GM18873 (cell line): ENCODE results near the gene DOCK2.
A peak's percentile ranks its signal among the peaks of the same experiment; 100 is the strongest.

Experiments
- ATAC-seq: cut with Tn5 transposase; IDR thresholded peaks from one replicate; pipeline ENCODE4 v1.9.1; 2021; ENCODE audit warnings: mild to moderate bottlenecking, moderate library complexity, moderate number of reproducible peaks; ENCODE audit not compliant: unreplicated experiment, low FRiP score

DOCK2 gene

DNA sequence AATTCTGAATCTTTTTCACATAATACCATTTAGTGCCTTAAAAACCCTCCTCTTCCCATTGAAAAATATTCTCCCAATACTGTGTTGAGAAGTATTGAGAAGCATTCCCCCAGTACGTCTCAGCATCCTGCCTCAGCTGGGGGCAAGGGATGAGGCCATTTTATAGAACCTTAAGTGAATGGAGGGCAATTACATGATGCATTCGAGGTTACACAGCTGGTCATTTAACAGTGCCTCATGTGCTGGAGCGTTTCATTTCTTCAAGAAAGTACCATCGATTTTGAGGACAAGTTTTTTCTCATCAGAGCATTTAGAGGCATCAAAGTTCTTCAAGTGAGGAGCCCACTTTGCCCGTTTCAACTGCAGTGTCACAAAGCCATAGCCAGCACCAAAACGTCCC is 135.6 kb downstream of the DOCK2 start:
- ATAC-seq = no peak

DNA sequence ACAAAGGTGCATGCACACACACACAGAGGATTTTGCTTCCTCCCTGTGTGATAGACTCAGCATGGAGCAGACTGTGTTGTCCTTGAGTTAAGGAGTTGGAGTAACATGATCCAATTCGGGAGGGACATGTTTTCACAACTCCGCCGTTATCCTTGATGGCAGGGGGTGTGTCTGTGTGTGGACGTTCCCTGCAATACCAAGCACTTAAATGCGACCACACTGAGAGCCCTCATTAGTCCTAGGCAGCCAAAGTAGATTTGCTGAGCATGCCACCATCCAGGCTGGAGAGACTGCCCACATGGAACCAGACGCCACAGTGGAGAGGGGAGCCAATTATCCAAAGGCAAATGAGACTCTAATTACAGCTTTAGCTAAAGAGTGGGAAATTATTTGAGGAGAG is 140.1 kb downstream of the DOCK2 start:
- ATAC-seq = no peak

DNA sequence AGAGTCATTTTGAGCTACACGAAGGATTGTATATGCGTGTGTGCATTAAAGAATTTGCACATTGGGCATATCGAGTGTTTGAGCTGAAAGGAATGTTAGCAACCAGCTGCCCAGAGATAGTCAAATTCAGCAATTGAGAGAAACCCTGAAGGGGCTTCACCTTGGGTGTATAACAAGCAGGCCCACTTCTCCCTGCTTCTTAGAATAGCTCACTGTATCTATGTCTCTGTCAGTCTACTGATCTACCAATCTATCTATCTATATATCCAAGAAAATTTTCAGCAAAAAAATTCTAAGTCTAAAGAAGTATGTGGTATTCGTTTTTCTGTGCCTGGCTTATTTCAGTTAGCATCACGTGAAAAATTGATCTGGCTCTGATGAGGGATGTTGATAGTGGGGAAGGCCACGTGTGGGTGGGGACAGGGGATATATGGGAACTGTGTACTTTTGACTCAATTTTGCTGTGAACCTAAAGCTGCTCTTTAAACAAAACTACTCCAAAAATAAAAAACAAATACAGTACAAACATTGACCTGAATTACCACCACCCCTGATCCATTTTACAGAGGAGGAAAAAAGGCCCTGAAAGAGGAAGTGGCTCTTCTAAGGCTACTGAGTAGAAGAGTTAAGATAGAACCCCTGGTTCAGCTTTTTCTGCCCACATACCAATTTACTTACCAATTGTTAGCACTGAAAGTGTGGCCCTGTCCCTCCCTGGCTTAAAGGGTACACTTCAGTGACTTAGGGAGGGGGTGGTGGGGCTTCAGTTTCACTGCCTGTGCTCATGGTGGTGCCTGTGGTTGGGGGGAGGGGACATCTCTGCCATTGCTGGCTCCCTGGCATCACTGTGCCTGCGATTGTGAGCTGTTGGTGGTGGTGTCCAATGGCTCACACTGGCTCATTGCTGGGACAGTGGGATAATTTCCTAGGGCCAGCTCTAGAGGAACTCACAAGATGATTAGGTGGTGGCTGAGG is 141.8 kb downstream of the DOCK2 start:
- ATAC-seq = peak; percentile 90

DNA sequence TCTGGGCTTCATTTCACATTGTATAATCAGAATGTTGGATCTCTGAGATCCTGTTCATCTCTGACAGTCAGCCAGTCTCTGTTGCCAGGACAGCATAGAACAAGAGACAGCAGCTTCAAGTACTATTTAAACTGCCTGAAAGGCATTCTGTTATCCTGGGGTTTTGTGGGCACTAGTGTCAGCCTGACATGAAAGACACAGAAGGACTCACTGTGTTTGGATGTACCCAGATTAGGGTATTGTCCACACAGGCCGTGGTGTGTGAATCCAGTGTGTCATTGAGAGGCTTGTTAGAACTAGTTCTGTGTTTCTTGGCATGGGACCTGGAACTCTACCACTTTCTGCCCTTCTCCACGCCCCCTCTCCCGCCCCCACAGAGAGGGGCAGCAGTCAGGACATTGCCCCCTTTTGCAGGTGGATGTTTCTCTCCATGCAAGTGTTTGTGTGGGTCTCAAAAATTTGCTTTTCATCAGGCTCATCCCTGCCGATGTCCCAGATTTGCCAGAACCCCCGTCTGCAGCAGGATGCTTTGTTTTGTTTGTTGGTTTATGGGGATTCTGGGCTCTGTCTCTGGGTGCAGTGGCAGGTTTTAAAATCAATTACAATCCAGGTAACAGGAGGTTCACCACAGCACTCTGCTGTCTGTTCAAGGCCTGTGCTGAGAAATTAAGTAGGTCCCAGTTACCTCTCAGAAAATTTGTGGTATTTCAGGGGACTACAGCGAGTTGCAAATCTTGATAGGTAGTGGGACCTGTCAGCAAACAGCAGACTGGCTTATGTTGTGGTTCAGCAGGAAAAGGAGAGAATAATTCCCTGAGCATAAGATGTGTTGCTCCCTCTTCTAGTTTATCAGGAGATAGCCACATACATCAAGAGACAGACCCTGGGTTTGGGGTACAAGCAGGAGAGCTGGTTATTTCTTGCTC is 144.6 kb downstream of the DOCK2 start:
- ATAC-seq = no peak

DNA sequence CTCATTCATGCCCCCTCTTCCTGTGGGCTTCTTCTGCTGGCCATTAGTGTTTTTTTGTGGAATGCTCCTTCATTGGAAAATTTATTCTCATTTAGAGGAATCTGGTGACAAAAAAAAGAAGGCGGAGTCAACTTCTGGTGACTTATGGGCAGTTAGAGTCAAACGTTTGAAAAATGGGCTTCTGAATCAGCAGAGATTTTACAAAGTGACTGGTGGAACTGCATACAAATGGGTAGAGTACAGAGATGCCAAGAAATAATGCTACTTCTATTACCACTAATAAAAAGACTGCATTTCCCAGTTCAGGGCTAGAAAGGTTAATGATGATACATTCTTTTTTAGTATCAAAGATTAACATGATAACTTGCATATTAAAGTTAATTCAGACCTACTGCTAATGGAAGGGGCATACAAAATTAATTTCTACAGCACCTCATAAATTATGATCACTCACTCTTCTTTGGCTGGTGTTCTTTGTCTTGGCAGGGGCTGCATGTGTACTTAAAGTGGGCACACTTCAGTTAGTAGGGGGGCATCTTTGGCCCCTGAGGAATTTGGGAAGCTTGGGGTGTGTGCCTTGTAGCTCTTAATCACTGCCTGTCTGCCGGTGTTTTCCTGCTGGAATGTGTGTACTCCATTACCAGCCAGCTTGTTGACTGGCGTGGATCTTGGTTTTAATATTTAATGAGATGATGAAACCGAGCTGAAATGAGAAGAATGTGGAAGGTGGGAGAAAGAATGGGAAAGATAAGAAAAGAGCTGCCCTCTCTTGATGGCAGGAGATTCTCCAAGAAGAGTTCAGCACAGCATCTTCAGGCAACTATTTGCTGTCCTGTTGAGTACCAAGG is 148.9 kb downstream of the DOCK2 start:
- no peak for ATAC-seq

DNA sequence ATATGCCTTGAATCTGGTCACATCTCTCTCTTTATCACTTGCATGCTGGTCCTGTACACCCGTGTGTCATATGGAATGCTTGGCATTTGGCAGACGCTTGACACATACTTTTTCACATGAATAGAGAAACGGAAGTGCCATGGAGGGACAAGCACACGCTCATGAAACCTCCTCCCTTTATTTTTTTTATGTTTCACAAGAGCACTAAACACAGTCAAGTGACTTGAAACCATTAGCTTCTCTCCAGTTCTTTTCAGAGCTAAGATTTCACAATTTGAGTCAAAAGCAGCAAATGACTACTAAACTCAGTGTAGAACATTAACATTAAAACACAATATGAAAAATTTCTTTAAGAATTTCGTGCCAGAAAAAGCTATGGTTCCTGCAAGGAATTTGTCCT is 151.1 kb downstream of the DOCK2 start:
- ATAC-seq = no peak

DNA sequence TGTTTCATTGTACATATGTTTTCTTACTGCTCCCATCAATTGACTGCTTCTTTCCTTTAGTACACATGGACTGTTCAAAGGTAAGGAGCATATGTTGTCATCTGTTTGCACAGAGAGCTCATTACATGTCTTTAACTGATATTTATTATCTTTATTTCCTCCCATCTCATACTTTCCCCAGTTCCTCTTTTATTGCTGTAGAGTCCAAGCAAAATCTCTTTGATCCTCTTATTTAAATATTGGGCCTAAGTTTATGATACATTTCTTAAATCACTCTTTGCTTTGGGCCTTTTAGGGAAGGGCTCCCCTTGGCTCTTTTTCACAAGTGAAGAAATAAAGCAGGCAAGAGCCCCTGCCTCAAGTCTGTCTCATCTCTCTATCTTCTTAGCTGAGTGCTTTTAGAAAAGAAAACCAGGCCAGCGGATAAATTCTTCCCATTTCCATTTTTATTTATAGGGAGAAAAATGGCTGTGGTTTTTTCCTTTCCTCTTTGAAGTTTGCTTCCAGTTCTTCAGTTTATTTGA is 152.4 kb downstream of the DOCK2 start:
- no peak for ATAC-seq

DNA sequence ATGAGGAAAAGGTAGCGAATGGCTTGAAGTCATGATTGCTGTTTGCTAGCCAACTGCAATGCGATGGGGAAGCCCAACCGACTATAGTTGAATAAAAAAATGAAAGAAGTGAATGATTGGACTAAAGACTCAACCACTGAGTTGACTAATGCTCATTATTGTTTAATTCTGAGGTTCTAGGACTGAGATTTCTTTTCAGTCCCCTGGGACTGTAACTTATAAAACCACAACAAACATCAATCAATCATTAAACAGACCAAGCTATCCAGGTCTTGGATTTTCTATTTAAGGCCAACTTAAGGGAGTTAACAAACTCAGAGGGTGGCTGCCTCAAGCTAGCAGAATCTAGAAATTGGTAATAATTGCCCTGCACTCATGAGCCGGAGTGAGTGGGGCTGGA is 154.2 kb downstream of the DOCK2 start:
- ATAC-seq = no peak

DNA sequence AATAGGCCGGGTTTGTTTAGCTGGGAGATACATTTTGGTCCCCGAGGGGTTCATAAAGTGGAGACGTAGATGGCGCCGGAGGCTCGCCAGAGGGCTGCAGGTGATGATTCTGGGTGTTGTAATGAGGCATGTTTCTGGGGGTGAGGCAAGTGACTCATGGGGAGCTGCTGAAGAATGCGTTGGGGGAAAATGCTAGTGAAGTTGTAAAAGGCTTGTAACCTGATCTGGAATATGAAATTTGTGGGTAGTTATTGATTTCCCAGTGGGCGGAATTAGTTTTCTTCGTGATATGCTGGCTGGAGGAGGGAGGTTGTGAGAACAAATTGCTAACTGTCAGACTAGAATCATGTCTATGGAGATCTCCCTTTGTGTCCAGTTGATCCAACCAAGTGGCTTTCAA is 158.3 kb downstream of the DOCK2 start:
- ATAC-seq = no peak

DNA sequence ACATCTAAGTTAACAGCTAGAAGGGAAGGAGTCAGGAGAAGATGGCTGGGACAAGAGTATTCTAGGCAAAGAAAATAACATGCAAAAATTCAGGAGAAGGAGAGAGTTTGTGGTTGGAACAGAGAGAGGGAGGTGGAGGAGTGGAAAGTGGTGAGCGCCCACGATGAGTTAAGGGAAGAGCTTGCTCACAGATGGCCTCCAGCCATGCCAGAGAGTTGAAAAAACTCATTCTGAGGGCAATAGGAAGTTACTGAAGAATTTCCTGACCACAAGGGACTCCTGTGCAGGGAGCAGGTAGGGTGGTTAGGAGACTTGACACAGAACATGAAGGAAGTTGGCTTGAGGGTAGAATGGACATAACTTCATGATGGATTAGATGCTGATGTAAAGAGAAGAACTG is 159.7 kb downstream of the DOCK2 start:
- ATAC-seq = no peak

DNA sequence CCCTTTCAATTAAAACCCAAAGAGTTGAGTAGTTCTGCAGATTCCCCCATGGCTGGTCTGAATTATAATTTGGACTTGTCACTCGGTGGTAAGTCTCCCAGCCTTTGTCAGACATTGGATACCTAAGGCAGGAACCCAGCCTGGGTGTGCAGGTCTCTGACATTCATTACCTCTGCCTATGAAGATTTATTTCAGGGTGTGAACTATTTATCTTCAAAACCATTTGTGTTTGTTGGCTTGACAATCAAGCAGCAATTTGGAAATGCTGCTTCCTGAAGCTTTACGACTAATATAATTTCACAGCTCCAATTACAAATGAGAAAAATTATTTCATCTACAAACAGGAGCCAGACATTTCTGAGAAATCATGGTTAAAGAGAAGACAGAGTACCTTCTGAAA is 160.5 kb downstream of the DOCK2 start:
- no peak for ATAC-seq

DNA sequence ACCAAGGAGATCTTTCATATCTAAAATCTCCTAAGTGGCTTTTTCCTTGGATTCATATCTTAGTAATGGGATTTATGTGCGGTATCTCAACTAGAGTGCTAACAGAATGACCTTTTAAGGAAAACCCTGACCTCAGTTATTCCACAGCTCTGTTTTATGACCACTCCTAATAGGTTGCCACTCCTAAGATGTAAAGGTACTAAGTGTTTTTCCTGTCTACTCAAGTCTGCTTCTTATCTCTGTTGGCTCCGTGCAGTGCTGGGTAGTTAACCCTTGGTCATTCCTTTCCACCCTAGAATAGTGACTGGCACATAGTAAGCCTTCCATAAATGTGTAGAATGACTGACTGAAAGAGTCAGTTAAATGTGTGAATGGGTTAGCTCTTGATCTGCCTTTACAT is 161.4 kb downstream of the DOCK2 start:
- ATAC-seq = no peak

DNA sequence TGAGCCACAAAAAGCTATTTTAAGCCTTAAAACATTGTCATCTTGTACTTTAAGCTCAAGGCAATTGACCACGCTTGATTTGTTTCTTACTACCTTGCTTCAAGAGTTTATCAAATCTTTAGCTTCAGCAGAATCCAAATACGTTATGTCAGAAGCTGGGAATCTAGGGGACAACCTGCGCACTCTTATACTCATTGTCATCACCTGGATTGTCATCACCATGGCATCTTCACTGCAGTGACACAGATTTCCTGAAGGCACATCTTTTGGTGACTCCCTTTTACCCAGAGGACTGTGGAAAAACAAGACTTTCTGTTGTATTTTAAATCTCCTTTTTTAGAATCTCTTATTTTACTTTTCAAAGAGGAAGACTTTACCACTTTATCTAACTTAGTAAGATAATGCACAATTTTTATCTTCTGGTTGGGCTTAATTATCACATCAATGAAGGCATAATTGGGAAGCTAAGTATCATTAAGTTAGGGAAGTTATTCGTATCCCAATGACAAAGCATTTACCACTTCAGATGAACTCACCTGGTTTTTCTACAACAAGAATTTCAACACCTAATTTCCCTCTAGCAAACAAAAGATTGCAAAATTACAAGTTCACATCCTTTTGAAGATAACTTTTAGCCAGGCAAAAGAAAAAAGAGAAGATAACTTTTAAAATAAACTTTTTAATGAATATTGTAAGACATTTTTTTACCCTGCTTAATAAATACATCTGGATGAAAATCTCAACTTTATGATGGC is 162.0 kb downstream of the DOCK2 start:
- no peak for ATAC-seq

DNA sequence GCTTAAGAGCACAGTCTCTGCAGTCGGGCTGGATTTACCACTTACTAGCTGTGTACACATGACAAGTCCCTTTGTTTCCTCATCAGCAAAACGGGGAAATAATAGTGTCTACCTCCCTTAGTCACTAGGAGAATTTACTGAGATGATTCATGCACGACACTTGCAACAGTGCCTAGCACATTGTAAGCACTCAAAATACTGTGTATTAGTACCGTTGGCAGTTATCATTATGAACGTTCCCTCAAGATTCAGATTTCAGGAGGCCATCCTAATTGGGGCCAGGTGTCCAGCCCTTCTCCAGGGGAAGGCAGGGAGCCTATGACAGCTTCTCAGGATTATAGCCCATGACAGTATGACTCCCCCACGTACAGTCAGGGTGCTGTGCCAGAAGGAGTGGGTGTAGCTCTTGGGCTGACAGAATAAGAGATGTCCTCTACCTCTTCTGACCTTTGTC is 164.3 kb downstream of the DOCK2 start:
- ATAC-seq = no peak

DNA sequence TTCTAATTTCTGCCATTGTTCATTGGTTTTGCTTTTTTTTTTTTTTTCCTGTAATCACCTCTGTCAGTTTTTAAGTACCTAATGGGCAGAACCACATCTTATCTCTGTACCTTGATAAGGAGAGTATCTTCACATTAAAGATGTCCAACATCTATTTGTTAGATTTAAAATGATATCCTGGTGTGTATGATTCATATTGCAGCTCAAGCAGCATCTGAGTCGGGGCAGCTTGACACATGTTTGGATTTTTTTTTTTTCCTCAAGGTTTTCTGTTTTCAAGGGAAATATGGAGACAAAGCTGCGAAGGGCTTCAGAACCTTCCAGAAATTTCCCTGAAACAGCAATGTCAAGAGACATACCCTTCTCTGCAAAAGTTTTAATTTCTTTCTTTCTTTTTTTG is 164.7 kb downstream of the DOCK2 start:
- no peak for ATAC-seq

DNA sequence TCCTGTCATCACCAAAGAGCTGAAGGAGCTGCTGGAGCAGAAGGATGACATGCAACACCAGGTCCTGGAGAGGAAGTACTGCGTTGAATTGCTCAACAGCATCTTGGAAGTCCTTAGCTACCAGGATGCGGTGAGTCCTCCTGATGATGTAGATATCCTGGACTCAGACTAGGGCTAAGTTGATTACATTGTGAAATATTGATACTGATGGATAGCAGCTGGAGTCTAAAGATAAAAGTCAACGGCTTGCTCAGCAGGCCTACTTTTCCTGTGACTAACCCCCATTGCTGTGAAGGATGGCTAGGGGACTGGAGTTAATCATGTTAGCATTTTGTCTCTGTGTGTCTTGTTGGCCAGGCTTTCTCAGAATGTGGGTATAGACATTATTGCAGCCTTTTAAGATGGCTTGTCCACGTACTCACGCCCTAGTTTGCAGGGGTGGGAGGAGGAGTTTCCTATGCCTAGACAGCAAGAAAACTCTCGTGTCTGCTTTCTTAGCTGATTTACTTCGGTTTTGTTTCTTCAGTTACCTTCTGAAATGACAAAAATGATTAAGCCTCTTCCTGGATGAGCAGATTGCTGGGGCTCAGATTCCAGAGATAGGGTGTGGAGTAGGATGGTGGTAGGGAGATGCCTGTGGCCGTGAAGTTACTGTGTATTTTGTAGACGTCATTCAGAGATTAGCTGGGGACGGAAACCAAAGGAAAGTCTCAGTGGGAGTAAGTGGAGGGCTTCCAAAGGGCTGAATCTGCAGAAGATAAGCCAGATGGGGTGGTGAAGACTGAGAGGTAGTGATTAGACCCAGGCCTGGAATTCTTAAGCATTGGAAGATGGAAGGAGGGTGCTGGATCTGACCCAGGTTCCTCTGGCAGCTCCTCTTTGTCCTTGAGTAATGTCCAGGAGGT is 166.3 kb downstream of the DOCK2 start:
- ATAC-seq = no peak

DNA sequence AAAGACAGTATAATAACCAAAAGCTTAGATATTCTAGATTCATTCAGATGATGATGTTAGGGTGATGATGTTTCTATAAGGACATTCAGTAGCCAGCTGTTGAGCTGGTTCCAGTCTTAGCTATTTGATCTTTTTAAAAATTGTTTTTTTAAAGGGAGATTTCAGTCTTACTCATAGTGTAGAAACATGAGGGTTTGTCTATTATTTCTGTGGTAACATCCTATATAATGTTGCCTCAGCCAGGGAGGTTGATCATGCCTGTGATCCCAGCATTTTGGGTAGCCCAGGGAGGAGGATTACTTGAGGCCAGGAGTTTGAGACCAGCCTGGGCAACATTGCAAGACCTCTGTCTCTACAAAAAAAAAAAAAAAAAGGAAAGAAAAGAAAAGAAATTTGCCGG is 167.8 kb downstream of the DOCK2 start:
- no peak for ATAC-seq

DNA sequence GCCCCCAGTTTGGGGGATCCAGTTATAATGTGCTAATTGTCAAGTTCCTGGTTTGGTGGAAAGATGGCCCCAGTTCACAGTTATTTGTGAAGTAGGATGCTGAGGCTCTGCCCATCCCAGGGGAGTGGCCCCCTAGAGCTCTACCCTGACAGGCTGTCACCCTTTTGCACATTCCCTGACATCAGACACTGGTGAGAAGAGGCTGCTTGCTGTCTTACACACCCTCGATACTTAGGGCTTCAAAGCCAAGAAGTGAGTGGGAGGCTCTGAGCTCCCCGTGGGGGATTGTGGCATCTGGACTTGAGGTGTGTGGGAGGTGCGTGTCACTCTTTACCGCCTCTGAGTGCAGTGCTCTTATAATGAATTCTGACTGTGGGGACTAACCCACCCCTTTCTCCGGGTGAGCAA is 168.5 kb downstream of the DOCK2 start:
- peak; percentile 75 for ATAC-seq
